ENCODE data around the gene USP4. TPM values are rescaled to one million over a fixed set of nuclear protein-coding genes. Genes with fewer than 3 reads are reported as not detected.
"Not testable (repeated sequence)": the region's sequence is repeated elsewhere in the genome, so short reads cannot be mapped to it uniquely, and the experiment has no call there.

USP4 gene
- total and polyA plus RNA-seq, 2 of the 8 experiments (the other 6 are each of a cell fraction or from before 2014, with no cell fraction given), result 16.0 to 27.8 TPM

GRCh38 chr3:49357095-49357442, 17.2 kb upstream of the USP4 start:
- H3K23ac ChIP-seq (ENCODE audit: insufficient read length); H2BK20ac ChIP-seq (ENCODE audit: low read length); H3K23me2 ChIP-seq (ENCODE audit: low read depth, low read length); H2BK120ac ChIP-seq (replicated peaks; ENCODE audit: low read depth, low read length); H4K5ac ChIP-seq (ENCODE audit: insufficient read length, low read depth, low read length); H4K91ac ChIP-seq (replicated peaks; ENCODE audit: insufficient read length, low read length); H3K27me3 ChIP-seq (replicated peaks in 1 of 4; ENCODE audit: control insufficient read depth in 3 of 4, extremely low read depth in 1 of 4, insufficient read depth in 3 of 4, low read length in 3 of 4); H3K9ac ChIP-seq (replicated peaks in 1 of 4; ENCODE audit: extremely low read depth in 1 of 4, low read depth in 3 of 4, low read length in 3 of 4); H3K14ac ChIP-seq (ENCODE audit: insufficient read length); H2BK12ac ChIP-seq (ENCODE audit: low read depth, low read length); H4K8ac ChIP-seq (ENCODE audit: extremely low read depth, insufficient read depth, low read length); H3K27ac ChIP-seq (ENCODE audit: low read depth, low read length); DNase-seq (ENCODE audit: low read depth in 1 of 2, low spot score in 2 of 2); H4K20me1 ChIP-seq (replicated peaks in 1 of 2; ENCODE audit: control insufficient read depth in 1 of 2, insufficient read depth in 2 of 2, low read length in 2 of 2); H3K9me3 ChIP-seq (ENCODE audit: insufficient read depth in 2 of 2, low read depth in 1 of 2, low read length in 1 of 2); H2AFZ ChIP-seq (ENCODE audit: low read length); H2AK5ac ChIP-seq (ENCODE audit: low read depth, low read length); H3K4me1 ChIP-seq (replicated peaks in 1 of 4; ENCODE audit: control insufficient read depth in 3 of 4, insufficient read depth in 4 of 4, low read length in 3 of 4); H2BK15ac ChIP-seq (ENCODE audit: low read length); H2BK5ac ChIP-seq (ENCODE audit: low read depth, low read length); H3K4ac ChIP-seq (replicated peaks; ENCODE audit: insufficient read length, low read depth, low read length); H3K18ac ChIP-seq (ENCODE audit: extremely low read depth, low read length); H3K56ac ChIP-seq (replicated peaks; ENCODE audit: insufficient read length, low read depth, low read length); FAIRE-seq; H3K79me1 ChIP-seq (ENCODE audit: low read depth, low read length): not testable (repeated sequence)
- peak overlapping the region; percentile 58 to 90 (median 86) for H3K4me3 ChIP-seq (ENCODE audit: extremely low read depth in 1 of 4, insufficient read depth in 2 of 4, low read depth in 3 of 4, low read length in 4 of 4)
- peaks cover 3 to 32% (median 20%) of the 10 kb centered on the region in 4 experiments for H3K36me3 ChIP-seq (ENCODE audit: control insufficient read depth in 2 of 4, insufficient read depth in 4 of 4, low read length in 3 of 4)
- H3K4me2 ChIP-seq (ENCODE audit: insufficient read depth in 1 of 2, low read depth in 2 of 2, low read length in 2 of 2), result peak overlapping the region; percentile 75 to 81
- POLR2A ChIA-PET (ENCODE audit: partially characterized antibody), result interaction anchor here (0.6 to 2.6 kb wide), 17 partner anchors 8 to 329 kb away, joined by 3 to 45 read pairs (median 4); partner anchors contain the start of genes DAG1, RHOA, TCTA and USP4
- CTCF ChIA-PET (ENCODE audit: partially characterized antibody), result interaction anchor here (0.9 kb wide), 1 partner anchor 17 kb away, joined by 3 read pairs; the partner anchor contains the start of gene USP4
- 84% methylated on average over 5 of the region's 10 CpGs; no CpG with 5 or more reads in 1 of the 2 experiments for WGBS, 2 experiments (ENCODE audit: extremely low coverage in 1 of 2, insufficient coverage in 1 of 2, insufficient read length in 1 of 2, insufficient replicate concordance in 2 of 2, low coverage in 1 of 2, low lambda C conversion rate in 2 of 2, missing lambda C conversion rate in 1 of 2)
- peaks cover 0 to 14% of the 10 kb centered on the region in 2 experiments; a peak in 2 of 4 replicates for H3K79me2 ChIP-seq (ENCODE audit: control insufficient read depth in 1 of 2, insufficient read depth in 2 of 2, low read length in 2 of 2)
- 0 out of 4 replicates have a peak, but pooled peaks of 1 of the 2 experiments have one; percentile 41 for TF ChIP-seq SIN3A (conservative IDR thresholded peaks at IDR 0.05 in 1 of 2, IDR thresholded peaks at IDR 0.05 in 1 of 2; ENCODE audit: low read depth in 1 of 2, low read length in 2 of 2)
